GM23338 (cell line): ENCODE data around the gene KLHL22. TPM values are rescaled to one million over a fixed set of nuclear protein-coding genes. Genes with fewer than 3 reads are reported as not detected.

Source experiments
- ATAC-seq: fragments of 200-7000 bp; cut with Tn5 transposase; 3 replicates; pipeline ENCODE4 v1.9.1; 2020
- DNase-seq: peaks from one replicate; pipeline ENCODE4 v3.0.0-alpha.2; 2015; ENCODE audit warnings: low spot score
- H2AFZ ChIP-seq: fragments of 200-600 bp; sonication (generic); 2 replicates; pipeline ENCODE4 v1.8.0; 2016; ENCODE audit warnings: antibody characterized with exemption, mild to moderate bottlenecking, moderate library complexity
- H3F3A ChIP-seq: fragments of 200-600 bp; sonication (generic); replicated peaks from 2 replicates; pipeline ENCODE4 v1.8.0; 2017; ENCODE audit warnings: antibody characterized with exemption, mixed run types, low read depth
- H3K27ac ChIP-seq: fragments of 200-600 bp; sonication (generic); 2 replicates; pipeline ENCODE4 v1.6.1; 2016; ENCODE audit warnings: low read depth
- H3K27me3 ChIP-seq: fragments of 200-600 bp; sonication (generic); 2 replicates; pipeline ENCODE4 v1.8.0; 2016; ENCODE audit warnings: mild to moderate bottlenecking, mixed run types, moderate library complexity; ENCODE audit not compliant: insufficient read depth
- H3K36me3 ChIP-seq: fragments of 200-600 bp; sonication (generic); 2 replicates; pipeline ENCODE4 v1.8.0; 2016; ENCODE audit warnings: mild to moderate bottlenecking; ENCODE audit not compliant: insufficient read depth
- H3K4me1 ChIP-seq: fragments of 200-600 bp; sonication (generic); 2 replicates; pipeline ENCODE4 v1.8.0; 2016; ENCODE audit warnings: mild to moderate bottlenecking, moderate library complexity; ENCODE audit not compliant: insufficient read depth
- H3K4me2 ChIP-seq: fragments of 200-600 bp; sonication (generic); 2 replicates; pipeline ENCODE4 v1.7.1; 2017; ENCODE audit warnings: mixed run types
- H3K4me3 ChIP-seq: fragments of 200-600 bp; sonication (generic); 2 replicates; pipeline ENCODE4 v1.6.1; 2016; ENCODE audit warnings: mixed run types
- H3K79me2 ChIP-seq: fragments of 200-600 bp; sonication (generic); replicated peaks from 2 replicates; pipeline ENCODE4 v1.8.0; 2017; ENCODE audit warnings: mild to moderate bottlenecking; ENCODE audit not compliant: insufficient read depth
- H3K9me2 ChIP-seq: fragments of 200-600 bp; sonication (generic); 2 replicates; pipeline ENCODE4 v1.8.0; 2017; ENCODE audit not compliant: insufficient read depth
- H4K20me1 ChIP-seq: fragments of 200-600 bp; sonication (generic); replicated peaks from 2 replicates; pipeline ENCODE4 v1.8.0; 2017; ENCODE audit warnings: mild to moderate bottlenecking; ENCODE audit not compliant: insufficient read depth
- H3K27ac Mint-ChIP-seq: 2 replicates; pipeline ENCODE4 v1.8.0; 2020; ENCODE audit warnings: inconsistent platforms, mild to moderate bottlenecking, moderate library complexity, mixed read lengths
- H3K27me3 Mint-ChIP-seq: 3 replicates; pipeline ENCODE4 v1.8.0; 2022; ENCODE audit warnings: low read depth, mild to moderate bottlenecking, moderate library complexity, mixed read lengths, inconsistent platforms; ENCODE audit not compliant: insufficient read depth, poor library complexity
- H3K36me3 Mint-ChIP-seq: 3 replicates; pipeline ENCODE4 v1.8.0; 2021; ENCODE audit warnings: low read depth, mild to moderate bottlenecking, inconsistent platforms, moderate library complexity, mixed read lengths
- H3K4me1 Mint-ChIP-seq: 3 replicates; pipeline ENCODE4 v1.8.0; 2020; ENCODE audit warnings: mild to moderate bottlenecking, inconsistent platforms, mixed read lengths
- H3K4me3 Mint-ChIP-seq: 3 replicates; pipeline ENCODE4 v1.8.0; 2021; ENCODE audit warnings: moderate library complexity, mild to moderate bottlenecking, inconsistent platforms, mixed read lengths
- H3K9me3 Mint-ChIP-seq: 3 replicates; pipeline ENCODE4 v1.8.0; 2020; ENCODE audit warnings: moderate library complexity, mild to moderate bottlenecking, inconsistent platforms, mixed read lengths
- CREB1 ChIP-seq: fragments of 250-450 bp; sonication (Bioruptor Pico); IDR thresholded peaks from 2 replicates; pipeline ENCODE4 v1.5.0; 2020; ENCODE audit warnings: low read depth, mild to moderate bottlenecking, moderate library complexity
- CTCF ChIP-seq, 2 experiments: fragments of 200-600 bp in 1 of 2; sonication (generic) in 1 of 2; conservative IDR thresholded peaks; 2 replicates each; pipeline versions ENCODE4 v1.5.1 to v1.6.1; 2016 to 2017; ENCODE audit warnings: antibody characterized with exemption in 2 of 2, low read depth in 2 of 2, mild to moderate bottlenecking in 2 of 2, moderate library complexity in 1 of 2
- ETS1 ChIP-seq: IDR thresholded peaks from 2 replicates; pipeline ENCODE4 v1.6.1; 2016; ENCODE audit warnings: antibody characterized with exemption
- EZH2 ChIP-seq: fragments of 200-600 bp; sonication (generic); IDR thresholded peaks from one replicate; pipeline ENCODE4 v1.8.0; 2017; ENCODE audit warnings: antibody characterized with exemption, mild to moderate bottlenecking, low read depth; ENCODE audit not compliant: unreplicated experiment
- EZH2phosphoT487 ChIP-seq: fragments of 200-600 bp; sonication (generic); IDR thresholded peaks from one replicate; pipeline ENCODE4 v1.8.1; 2018; ENCODE audit warnings: antibody characterized with exemption; ENCODE audit not compliant: unreplicated experiment
- JUNB ChIP-seq: IDR thresholded peaks from one replicate; pipeline ENCODE4 v1.6.1; 2016; ENCODE audit warnings: antibody characterized with exemption; ENCODE audit not compliant: unreplicated experiment
- NANOG ChIP-seq: IDR thresholded peaks from 2 replicates; pipeline ENCODE4 v1.6.1; 2016; ENCODE audit warnings: antibody characterized with exemption, borderline replicate concordance
- POLR2AphosphoS5 ChIP-seq: IDR thresholded peaks from 2 replicates; pipeline ENCODE4 v1.6.1; 2016; ENCODE audit warnings: antibody characterized with exemption, low read depth
- REST ChIP-seq: IDR thresholded peaks from one replicate; pipeline ENCODE4 v1.6.1; 2018; ENCODE audit warnings: antibody characterized with exemption; ENCODE audit not compliant: unreplicated experiment
- STAT1 ChIP-seq: IDR thresholded peaks from one replicate; pipeline ENCODE4 v1.6.1; 2016; ENCODE audit warnings: antibody characterized with exemption; ENCODE audit not compliant: unreplicated experiment
- ZNF114 ChIP-seq: fragments of 250-450 bp; sonication (Bioruptor Pico); IDR thresholded peaks from 2 replicates; pipeline ENCODE4 v1.5.0; 2020; ENCODE audit warnings: mild to moderate bottlenecking, moderate library complexity
- ZNF331 ChIP-seq: fragments of 250-450 bp; sonication (Bioruptor Pico); IDR thresholded peaks from 2 replicates; pipeline ENCODE4 v1.5.0; 2020; ENCODE audit warnings: low read depth, mild to moderate bottlenecking, moderate library complexity
- polyA plus RNA-seq: library from polyadenylated mRNA; unstranded; fragments of >200 nt; fragmentation: Nextera tagmentation; extraction: Ambion mirVana; gene quantifications from 2 replicates; pipeline ENCODE4 v1.2.1, GENCODE V29; 2016
- total RNA-seq: library from RNA; depleted of rRNA; stranded (reverse); fragments of >200 nt; shearing (Covaris generic); gene quantifications from 2 replicates; pipeline ENCODE4 v1.2.3, GENCODE V29; 2014

Gene KLHL22
- total and polyA plus RNA-seq, 2 experiments from 2014 or later = 2.4 to 16.0 TPM

GRCh38 chr22:20456064-20456721, 39.4 kb downstream of the KLHL22 start:
- Mint-ChIP-seq H3K4me1 (peaks cover 18% of the 10 kb centered on the region), H3K9me3 (no peaks in the 10 kb centered on the region), H3K4me3 (no peak overlapping the region), H3K36me3 (peaks cover 3% of the 10 kb centered on the region; the same call in 1 of the 3 replicates), H3K27me3 (peaks cover 19% of the 10 kb centered on the region), H3K27ac (no peak overlapping the region)
- Histone ChIP-seq H3K4me3 (no peak overlapping the region), H4K20me1 (no peaks in the 10 kb centered on the region), H3K4me1 (no peaks in the 10 kb centered on the region), H3K4me2 (no peak overlapping the region), H3K27me3 (peaks cover 4% of the 10 kb centered on the region; the same call in 1 of the 2 replicates), H3F3A (no peaks in the 10 kb centered on the region), H3K27ac (no peak overlapping the region), H2AFZ (peak overlapping the region; percentile 40), H3K79me2 (no peaks in the 10 kb centered on the region), H3K9me2 (no peaks in the 10 kb centered on the region), H3K36me3 (no peaks in the 10 kb centered on the region)
- DNase-seq = peak; percentile 96
- peak; percentile 91 for ATAC-seq
- TF ChIP-seq NANOG (no peak), CTCF (conservative IDR thresholded peaks at IDR 0.05; ENCODE audit: low read depth in 2 of 2) (peak; percentile 82 to 93)

- no peaks in the 10 kb centered on the region for H3K9me3 Mint-ChIP-seq
- peaks cover 18% of the 10 kb centered on the region for H3K4me1 Mint-ChIP-seq
- H3F3A ChIP-seq = no peaks in the 10 kb centered on the region
- no peaks in the 10 kb centered on the region for H3K9me2 ChIP-seq
- no peak overlapping the region for H3K4me2 ChIP-seq
- H2AFZ ChIP-seq = peak overlapping the region; percentile 40; the same call in 1 of the 2 replicates
- peaks cover 19% of the 10 kb centered on the region for H3K27me3 Mint-ChIP-seq
- H3K27me3 ChIP-seq = peaks cover 4% of the 10 kb centered on the region; the same call in 1 of the 2 replicates
- no peak for TF ChIP-seq REST
- no peak for TF ChIP-seq NANOG
- no peak for TF ChIP-seq ZNF331 (CRISPR knock-in tag)
- no peak for TF ChIP-seq EZH2phosphoT487
- no peak for TF ChIP-seq JUNB
- no peak for TF ChIP-seq CTCF (conservative IDR thresholded peaks at IDR 0.05; ENCODE audit: low read depth in 2 of 2)
- TF ChIP-seq ETS1 = no peak
- TF ChIP-seq EZH2 = no peak
- no peak for TF ChIP-seq STAT1
- TF ChIP-seq CREB1 (CRISPR knock-in tag) = no peak
- TF ChIP-seq ZNF114 (CRISPR knock-in tag) = no peak
- TF ChIP-seq POLR2AphosphoS5 = no peak
- no peaks in the 10 kb centered on the region for H3K4me1 ChIP-seq
- H3K36me3 Mint-ChIP-seq = peaks cover 3% of the 10 kb centered on the region; the same call in 1 of the 3 replicates
- DNase-seq (no peak), ATAC-seq (no peak)
- no peak overlapping the region for H3K27ac ChIP-seq
- no peaks in the 10 kb centered on the region for H3K36me3 ChIP-seq
- no peaks in the 10 kb centered on the region for H4K20me1 ChIP-seq
- no peak overlapping the region for H3K4me3 Mint-ChIP-seq
- no peak overlapping the region for H3K4me3 ChIP-seq
- H3K79me2 ChIP-seq = no peaks in the 10 kb centered on the region
- H3K27ac Mint-ChIP-seq = no peak overlapping the region
Measured at GRCh38 chr22:20455709-20456063, 39.9 kb downstream of the KLHL22 start.
